HG03432 (cell line): ENCODE data around the gene SLC25A25.
"Not testable (repeated sequence)": the region's sequence is repeated elsewhere in the genome, so short reads cannot be mapped to it uniquely, and the experiment has no call there.

Experiments
- ATAC-seq: cut with Tn5 transposase; IDR thresholded peaks from one replicate; pipeline ENCODE4 v1.9.1; 2021; ENCODE audit warnings: mild to moderate bottlenecking, moderate library complexity; ENCODE audit not compliant: unreplicated experiment

SLC25A25 gene

GRCh38 chr9:128067645-128068385 is at the start of gene SLC25A25:
Gene SLC25A25, plus strand, starts transcription at chr9:128068232. Its CDS starts 88 bp downstream, at chr9:128068320.
- ATAC-seq = peak; percentile 76

- ATAC-seq = no peak
Measured at GRCh38 chr9:128020692-128021091, 47.3 kb upstream of the SLC25A25 start.

- no peak for ATAC-seq
Measured at GRCh38 chr9:128021098-128021497, 46.9 kb upstream of the SLC25A25 start.

GRCh38 chr9:128022886-128023285 is 45.1 kb upstream of the SLC25A25 start:
- no peak for ATAC-seq

- not testable (repeated sequence) for ATAC-seq
Measured at GRCh38 chr9:128023671-128024070, 44.4 kb upstream of the SLC25A25 start.

- no peak for ATAC-seq
Measured at GRCh38 chr9:128024761-128025308, 43.2 kb upstream of the SLC25A25 start.

GRCh38 chr9:128025736-128026135 is 42.3 kb upstream of the SLC25A25 start:
- ATAC-seq = no peak

- peak; percentile 35 for ATAC-seq
Measured at GRCh38 chr9:128026255-128026772, 41.7 kb upstream of the SLC25A25 start.

- ATAC-seq = peak; percentile 17
Measured at GRCh38 chr9:128026773-128027541, 41.1 kb upstream of the SLC25A25 start.

- no peak for ATAC-seq
Measured at GRCh38 chr9:128027705-128028104, 40.3 kb upstream of the SLC25A25 start.

- no peak for ATAC-seq
Measured at GRCh38 chr9:128033609-128034008, 34.4 kb upstream of the SLC25A25 start.

- ATAC-seq = peak; percentile 41
Measured at GRCh38 chr9:128034821-128035652, 33.0 kb upstream of the SLC25A25 start.

- ATAC-seq = not testable (repeated sequence)
Measured at GRCh38 chr9:128036522-128036921, 31.5 kb upstream of the SLC25A25 start.

GRCh38 chr9:128040783-128041182 is 27.2 kb upstream of the SLC25A25 start:
- not testable (repeated sequence) for ATAC-seq

- ATAC-seq = no peak
Measured at GRCh38 chr9:128042043-128042442, 26.0 kb upstream of the SLC25A25 start.

GRCh38 chr9:128043467-128043868 is 24.6 kb upstream of the SLC25A25 start:
- ATAC-seq = no peak

- ATAC-seq = not testable (repeated sequence)
Measured at GRCh38 chr9:128045409-128045808, 22.6 kb upstream of the SLC25A25 start.

- no peak for ATAC-seq
Measured at GRCh38 chr9:128045831-128046230, 22.2 kb upstream of the SLC25A25 start.

- ATAC-seq = no peak
Measured at GRCh38 chr9:128047231-128047630, 20.8 kb upstream of the SLC25A25 start.

- ATAC-seq = no peak
Measured at GRCh38 chr9:128048663-128049062, 19.4 kb upstream of the SLC25A25 start.

- ATAC-seq = no peak
Measured at GRCh38 chr9:128049843-128050242, 18.2 kb upstream of the SLC25A25 start.
